ENCODE measurements around the gene IFITM1. TPM values are rescaled to one million over a fixed set of nuclear protein-coding genes. Genes with fewer than 3 reads are reported as not detected.
A peak's percentile ranks its signal among the peaks of the same experiment; 100 is the strongest.

The IFITM1 gene
- total RNA-seq, 1 experiment from 2014 or later: 3.2 TPM

GRCh38 chr11:304915-305843 lies 8.7 kb upstream of the IFITM1 start:
- DNase-seq: peak; percentile 71 to 75
- no peaks in the 10 kb centered on the region for H3K9me3 ChIP-seq
- BruUV-seq (replicated peaks): no TSS peak
- ChIA-PET POLR2A (interaction anchor here (1.1 to 1.6 kb wide), 2 partner anchors 51 to 98 kb away, joined by 3 to 4 read pairs; partner anchors contain the start of genes BET1L and RIC8A), CTCF (interaction anchor here (1.0 to 3.0 kb wide), 7 partner anchors 11 to 144 kb away, joined by 3 to 16 read pairs (median 10); partner anchors contain the start of gene PTDSS2)
- no peaks in the 10 kb centered on the region for H3K27me3 ChIP-seq (replicated peaks; ENCODE audit: control insufficient read depth, insufficient read depth, low read length)
- intact Hi-C loops (cut with micrococcal nuclease; ENCODE audit: unreplicated experiment): loop anchor here (1.0 to 5.0 kb wide), 2 partner anchors 52 to 143 kb away; no protein-coding TSS in a partner anchor
- peak overlapping the region; percentile 4 for H3K4me3 Mint-ChIP-seq (ENCODE audit: unreplicated experiment)
- no peaks in the 10 kb centered on the region for H3K36me3 ChIP-seq (ENCODE audit: control insufficient read depth, insufficient read depth, low read length)
- H3K27me3 Mint-ChIP-seq (ENCODE audit: insufficient read depth, unreplicated experiment): no peaks in the 10 kb centered on the region
- H3K36me3 Mint-ChIP-seq (ENCODE audit: insufficient read depth, unreplicated experiment): no peaks in the 10 kb centered on the region
- peaks cover 30% of the 10 kb centered on the region for H3K4me1 Mint-ChIP-seq (ENCODE audit: low read depth, unreplicated experiment)
- peaks cover 43% of the 10 kb centered on the region for H3K4me1 ChIP-seq
- TF ChIP-seq CTCF (IDR thresholded peaks at IDR 0.05; ENCODE audit: insufficient read depth in 1 of 2, low read depth in 1 of 2, low read length in 1 of 2, severe bottlenecking in 1 of 2, unreplicated experiment in 1 of 2): peak; percentile 56 to 82
- H3K9me3 Mint-ChIP-seq (ENCODE audit: unreplicated experiment): no peaks in the 10 kb centered on the region
- H3K4me3 ChIP-seq (ENCODE audit: low read depth, low read length): no peak overlapping the region
- H3K27ac Mint-ChIP-seq (ENCODE audit: unreplicated experiment): no peak overlapping the region

- no peaks in the 10 kb centered on the region for H3K9me3 ChIP-seq
- intact Hi-C loops (cut with micrococcal nuclease; ENCODE audit: unreplicated experiment): loop anchor here (1.0 to 5.0 kb wide), 2 partner anchors 51 to 142 kb away; no protein-coding TSS in a partner anchor
- BruUV-seq (replicated peaks): no TSS peak
- H3K4me3 ChIP-seq (ENCODE audit: low read depth, low read length): no peak overlapping the region
- DNase-seq: no peak
- TF ChIP-seq CTCF (IDR thresholded peaks at IDR 0.05; ENCODE audit: insufficient read depth in 1 of 2, low read depth in 1 of 2, low read length in 1 of 2, severe bottlenecking in 1 of 2, unreplicated experiment in 1 of 2): no peak
- peak overlapping the region; percentile 4 for H3K4me3 Mint-ChIP-seq (ENCODE audit: unreplicated experiment)
- POLR2A ChIA-PET: interaction anchor here (1.6 kb wide), 1 partner anchor 50 kb away, joined by 4 read pairs; no protein-coding TSS in a partner anchor
- H3K27me3 ChIP-seq (replicated peaks; ENCODE audit: control insufficient read depth, insufficient read depth, low read length): no peaks in the 10 kb centered on the region
- peaks cover 24% of the 10 kb centered on the region for H3K4me1 Mint-ChIP-seq (ENCODE audit: low read depth, unreplicated experiment)
- H3K4me1 ChIP-seq: peaks cover 37% of the 10 kb centered on the region
- no peaks in the 10 kb centered on the region for H3K36me3 ChIP-seq (ENCODE audit: control insufficient read depth, insufficient read depth, low read length)
- H3K9me3 Mint-ChIP-seq (ENCODE audit: unreplicated experiment): no peaks in the 10 kb centered on the region
- no peaks in the 10 kb centered on the region for H3K27me3 Mint-ChIP-seq (ENCODE audit: insufficient read depth, unreplicated experiment)
- CTCF ChIA-PET: interaction anchor here (1.5 to 3.0 kb wide), 5 partner anchors 10 to 144 kb away, joined by 7 to 16 read pairs (median 12); partner anchors contain the start of gene PTDSS2
- H3K36me3 Mint-ChIP-seq (ENCODE audit: insufficient read depth, unreplicated experiment): no peaks in the 10 kb centered on the region
- H3K27ac Mint-ChIP-seq (ENCODE audit: unreplicated experiment): no peak overlapping the region
Measured at GRCh38 chr11:305844-306211, 8.0 kb upstream of the IFITM1 start.

- Mint-ChIP-seq H3K27ac (ENCODE audit: unreplicated experiment) (no peak overlapping the region), H3K9me3 (ENCODE audit: unreplicated experiment) (no peaks in the 10 kb centered on the region), H3K27me3 (ENCODE audit: insufficient read depth, unreplicated experiment) (no peaks in the 10 kb centered on the region), H3K36me3 (ENCODE audit: insufficient read depth, unreplicated experiment) (no peaks in the 10 kb centered on the region), H3K4me3 (ENCODE audit: unreplicated experiment) (no peak overlapping the region), H3K4me1 (ENCODE audit: low read depth, unreplicated experiment) (peaks cover 16% of the 10 kb centered on the region)
- POLR2A ChIA-PET: interaction anchor here (1.3 kb wide), 1 partner anchor 49 kb away, joined by 4 read pairs; no protein-coding TSS in a partner anchor
- intact Hi-C loops (cut with micrococcal nuclease; ENCODE audit: unreplicated experiment): loop anchor here (5.0 kb wide), 1 partner anchor 50 kb away; no protein-coding TSS in a partner anchor
- Histone ChIP-seq H3K9me3 (no peaks in the 10 kb centered on the region), H3K4me3 (ENCODE audit: low read depth, low read length) (no peak overlapping the region), H3K27me3 (replicated peaks; ENCODE audit: control insufficient read depth, insufficient read depth, low read length) (no peaks in the 10 kb centered on the region), H3K4me1 (peaks cover 32% of the 10 kb centered on the region), H3K36me3 (ENCODE audit: control insufficient read depth, insufficient read depth, low read length) (no peaks in the 10 kb centered on the region)
- no peak for DNase-seq
- TF ChIP-seq CTCF (IDR thresholded peaks at IDR 0.05; ENCODE audit: insufficient read depth in 1 of 2, low read depth in 1 of 2, low read length in 1 of 2, severe bottlenecking in 1 of 2, unreplicated experiment in 1 of 2): no peak
- CTCF ChIA-PET: interaction anchor here (0.5 to 3.0 kb wide), 4 partner anchors 9 to 143 kb away, joined by 3 to 16 read pairs (median 12); partner anchors contain the start of gene PTDSS2
- BruUV-seq (replicated peaks): no TSS peak
Measured at GRCh38 chr11:306645-307371, 7.0 kb upstream of the IFITM1 start.

Data from Caco-2 (cell line).